ENCODE measurements around the gene ADRA1B.

The ADRA1B gene

DNA sequence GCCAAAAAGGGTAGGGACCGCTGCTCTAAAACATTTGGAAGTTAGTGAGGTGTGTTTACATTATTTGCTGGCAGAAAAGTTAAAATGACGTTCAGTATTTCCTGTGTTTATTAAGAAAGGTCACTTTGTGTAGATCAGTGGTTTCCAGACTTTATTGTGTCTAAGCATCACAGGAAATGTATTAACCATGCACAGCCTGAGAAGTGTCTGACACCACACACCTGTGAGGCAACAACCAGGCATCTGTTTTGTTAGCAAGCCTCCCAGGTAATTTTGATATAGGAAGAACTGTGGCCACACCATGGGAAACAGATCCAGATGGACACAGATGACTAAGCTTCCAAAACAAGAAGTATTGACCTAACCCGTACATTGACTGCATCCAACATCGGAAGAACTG, 104.7 kb downstream of the ADRA1B start:
- TF ChIP-seq EGR1 (IDR thresholded peaks at IDR 0.05) (no peak), TAF1 (IDR thresholded peaks at IDR 0.05; ENCODE audit: low read depth) (no peak)

DNA sequence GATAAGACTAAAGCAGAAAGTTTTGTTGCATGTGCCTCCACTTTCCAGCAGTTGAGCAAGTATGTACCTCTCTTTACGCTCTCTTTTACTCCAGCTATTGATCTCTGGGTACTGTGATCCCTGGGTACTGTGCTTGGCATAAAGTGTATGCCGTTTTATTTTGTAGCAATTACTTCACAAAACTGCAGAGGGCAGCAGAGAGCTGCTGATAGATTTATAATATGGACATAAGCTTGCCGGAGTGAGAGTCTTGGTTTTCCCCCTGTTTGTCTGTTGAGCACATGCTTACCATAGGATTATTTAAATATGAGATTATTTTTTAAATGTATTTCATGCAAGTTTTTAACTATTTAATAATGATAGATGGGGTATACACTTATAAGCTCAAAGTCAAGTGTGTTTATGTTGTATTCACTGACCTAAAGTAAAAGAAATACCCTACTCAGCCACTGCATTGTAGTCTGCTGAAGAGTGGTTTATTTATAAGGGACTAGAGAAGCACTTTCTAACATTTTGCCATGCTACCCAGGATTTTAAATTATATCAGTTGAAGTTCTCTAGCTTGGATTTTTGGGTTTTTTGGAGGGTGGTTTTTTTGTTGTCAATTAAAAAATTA, 105.7 kb downstream of the ADRA1B start:
- peak; percentile 63 for TF ChIP-seq RAD21 (IDR thresholded peaks at IDR 0.05; ENCODE audit: low read depth)
- no peak for TF ChIP-seq NFIC (IDR thresholded peaks at IDR 0.05)
